ENCODE measurements around the gene CSF3. TPM values are rescaled to one million over a fixed set of nuclear protein-coding genes. Genes with fewer than 3 reads are reported as not detected.

The CSF3 gene
- total RNA-seq, 1 experiment from 2014 or later = not detected

DNA sequence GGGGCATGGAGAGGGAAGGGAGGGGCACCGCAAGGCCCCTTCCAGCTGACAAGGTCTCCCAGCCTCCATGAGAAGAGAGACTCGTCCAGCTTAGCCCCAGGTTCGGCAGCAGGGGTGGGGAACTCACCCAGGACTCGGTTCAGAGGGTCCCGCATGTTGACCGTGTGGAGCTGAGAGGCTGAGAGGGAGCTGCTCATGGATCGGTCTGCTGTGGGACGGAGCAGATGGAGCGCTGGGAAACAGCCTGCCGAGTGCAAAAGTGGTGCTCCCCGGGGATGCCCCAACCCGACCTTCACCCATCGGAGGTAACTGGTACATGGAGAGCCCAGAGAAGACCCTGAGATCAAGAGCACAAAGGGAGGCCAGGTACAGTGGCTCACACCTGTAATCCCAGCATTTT, 4.9 kb downstream of the CSF3 start:
- ATAC-seq (no peak), DNase-seq (ENCODE audit: low read depth, low spot score) (no peak)
- POLR2A ChIA-PET = no interaction called here
- intact Hi-C loops (cut with micrococcal nuclease; ENCODE audit: unreplicated experiment) = no loop called here
- Histone ChIP-seq H3K9me3 (ENCODE audit: control insufficient read depth, insufficient read depth, low read depth, low read length) (no peaks in the 10 kb centered on the region), H3K4me3 (ENCODE audit: low read depth in 2 of 2, low read length in 2 of 2) (no peak overlapping the region), H3K27me3 (ENCODE audit: control insufficient read depth, insufficient read depth, low read length) (no peaks in the 10 kb centered on the region), H3K36me3 (ENCODE audit: control insufficient read depth, insufficient read depth, low read length) (no peaks in the 10 kb centered on the region), H3K27ac (ENCODE audit: low read length) (no peak overlapping the region), H3K4me1 (ENCODE audit: control insufficient read depth, insufficient read depth, low read length) (peaks cover 12% of the 10 kb centered on the region)
- no TSS peak for BruUV-seq (replicated peaks)
- in situ Hi-C loops (cut with HindIII; ENCODE audit: low pct_unique_long_range_greater_than_20kb, low sequenced_read_pairs) = no loop called here
- CTCF ChIA-PET = no interaction called here
- TF ChIP-seq TCF7L2 (IDR thresholded peaks at IDR 0.05; ENCODE audit: low read depth, low read length) (no peak), SIN3A (IDR thresholded peaks at IDR 0.05; ENCODE audit: borderline replicate concordance, insufficient read depth, low read depth, low read length) (no peak)
- TF ChIP-seq, protein P1, sequence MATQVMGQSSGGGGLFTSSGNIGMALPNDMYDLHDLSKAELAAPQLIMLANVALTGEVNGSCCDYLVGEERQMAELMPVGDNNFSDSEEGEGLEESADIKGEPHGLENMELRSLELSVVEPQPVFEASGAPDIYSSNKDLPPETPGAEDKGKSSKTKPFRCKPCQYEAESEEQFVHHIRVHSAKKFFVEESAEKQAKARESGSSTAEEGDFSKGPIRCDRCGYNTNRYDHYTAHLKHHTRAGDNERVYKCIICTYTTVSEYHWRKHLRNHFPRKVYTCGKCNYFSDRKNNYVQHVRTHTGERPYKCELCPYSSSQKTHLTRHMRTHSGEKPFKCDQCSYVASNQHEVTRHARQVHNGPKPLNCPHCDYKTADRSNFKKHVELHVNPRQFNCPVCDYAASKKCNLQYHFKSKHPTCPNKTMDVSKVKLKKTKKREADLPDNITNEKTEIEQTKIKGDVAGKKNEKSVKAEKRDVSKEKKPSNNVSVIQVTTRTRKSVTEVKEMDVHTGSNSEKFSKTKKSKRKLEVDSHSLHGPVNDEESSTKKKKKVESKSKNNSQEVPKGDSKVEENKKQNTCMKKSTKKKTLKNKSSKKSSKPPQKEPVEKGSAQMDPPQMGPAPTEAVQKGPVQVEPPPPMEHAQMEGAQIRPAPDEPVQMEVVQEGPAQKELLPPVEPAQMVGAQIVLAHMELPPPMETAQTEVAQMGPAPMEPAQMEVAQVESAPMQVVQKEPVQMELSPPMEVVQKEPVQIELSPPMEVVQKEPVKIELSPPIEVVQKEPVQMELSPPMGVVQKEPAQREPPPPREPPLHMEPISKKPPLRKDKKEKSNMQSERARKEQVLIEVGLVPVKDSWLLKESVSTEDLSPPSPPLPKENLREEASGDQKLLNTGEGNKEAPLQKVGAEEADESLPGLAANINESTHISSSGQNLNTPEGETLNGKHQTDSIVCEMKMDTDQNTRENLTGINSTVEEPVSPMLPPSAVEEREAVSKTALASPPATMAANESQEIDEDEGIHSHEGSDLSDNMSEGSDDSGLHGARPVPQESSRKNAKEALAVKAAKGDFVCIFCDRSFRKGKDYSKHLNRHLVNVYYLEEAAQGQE (IDR thresholded peaks at IDR 0.05; ENCODE audit: insufficient read depth in 1 of 2, low read depth in 2 of 2, low read length in 1 of 2) = no peak

DNA sequence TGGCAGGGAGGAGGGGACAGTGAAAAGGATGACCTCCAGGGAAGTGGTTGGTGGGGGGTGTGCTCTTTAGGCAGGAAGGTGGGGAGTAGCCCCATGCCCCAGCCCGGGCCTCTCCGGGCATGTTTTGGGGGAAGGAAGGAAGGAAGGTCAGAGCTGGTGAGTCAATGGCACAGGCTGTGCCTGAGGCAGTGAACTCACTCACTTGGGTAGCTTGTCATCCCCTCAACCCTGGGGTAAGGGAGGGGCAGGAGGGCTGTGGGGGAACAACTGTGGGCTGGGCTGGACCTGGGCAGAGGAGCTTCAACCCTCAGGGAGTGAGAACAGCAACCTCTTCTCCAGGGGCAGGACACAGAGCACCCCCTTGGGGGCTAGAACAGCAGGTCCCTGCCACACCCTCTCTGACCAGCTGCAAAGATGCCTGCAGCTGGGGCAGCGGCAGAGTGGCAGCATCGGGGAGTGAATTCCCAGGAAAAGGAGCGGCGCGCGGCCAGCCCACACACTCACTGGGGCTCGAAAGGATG, 6.3 kb downstream of the CSF3 start:
- no peaks in the 10 kb centered on the region for H3K36me3 ChIP-seq (ENCODE audit: control insufficient read depth, insufficient read depth, low read length)
- CTCF ChIA-PET = interaction anchor here (0.7 to 1.5 kb wide), 5 partner anchors 9 to 266 kb away, joined by 3 to 5 read pairs (median 4); no protein-coding TSS in a partner anchor
- intact Hi-C loops (cut with micrococcal nuclease; ENCODE audit: unreplicated experiment) = no loop called here
- TF ChIP-seq, protein P1 (IDR thresholded peaks at IDR 0.05; ENCODE audit: insufficient read depth in 1 of 2, low read depth in 2 of 2, low read length in 1 of 2) = no peak
- TF ChIP-seq, protein P2, sequence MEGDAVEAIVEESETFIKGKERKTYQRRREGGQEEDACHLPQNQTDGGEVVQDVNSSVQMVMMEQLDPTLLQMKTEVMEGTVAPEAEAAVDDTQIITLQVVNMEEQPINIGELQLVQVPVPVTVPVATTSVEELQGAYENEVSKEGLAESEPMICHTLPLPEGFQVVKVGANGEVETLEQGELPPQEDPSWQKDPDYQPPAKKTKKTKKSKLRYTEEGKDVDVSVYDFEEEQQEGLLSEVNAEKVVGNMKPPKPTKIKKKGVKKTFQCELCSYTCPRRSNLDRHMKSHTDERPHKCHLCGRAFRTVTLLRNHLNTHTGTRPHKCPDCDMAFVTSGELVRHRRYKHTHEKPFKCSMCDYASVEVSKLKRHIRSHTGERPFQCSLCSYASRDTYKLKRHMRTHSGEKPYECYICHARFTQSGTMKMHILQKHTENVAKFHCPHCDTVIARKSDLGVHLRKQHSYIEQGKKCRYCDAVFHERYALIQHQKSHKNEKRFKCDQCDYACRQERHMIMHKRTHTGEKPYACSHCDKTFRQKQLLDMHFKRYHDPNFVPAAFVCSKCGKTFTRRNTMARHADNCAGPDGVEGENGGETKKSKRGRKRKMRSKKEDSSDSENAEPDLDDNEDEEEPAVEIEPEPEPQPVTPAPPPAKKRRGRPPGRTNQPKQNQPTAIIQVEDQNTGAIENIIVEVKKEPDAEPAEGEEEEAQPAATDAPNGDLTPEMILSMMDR (IDR thresholded peaks at IDR 0.05) = no peak
- TF ChIP-seq SIN3A (IDR thresholded peaks at IDR 0.05; ENCODE audit: borderline replicate concordance, insufficient read depth, low read depth, low read length) (no peak), TCF7L2 (IDR thresholded peaks at IDR 0.05; ENCODE audit: low read depth, low read length) (no peak), POLR2AphosphoS5 (IDR thresholded peaks at IDR 0.05; ENCODE audit: low read depth, low read length) (no peak)
- H3K9me3 ChIP-seq (ENCODE audit: control insufficient read depth, insufficient read depth, low read depth, low read length) = no peaks in the 10 kb centered on the region
- DNase-seq (ENCODE audit: low read depth, low spot score) = no peak
- POLR2A ChIA-PET = interaction anchor here (0.6 to 1.3 kb wide), 2 partner anchors 13 to 91 kb away, joined by 4 read pairs; no protein-coding TSS in a partner anchor
- BruUV-seq (replicated peaks) = no TSS peak
- peaks cover 12% of the 10 kb centered on the region for H3K4me1 ChIP-seq (ENCODE audit: control insufficient read depth, insufficient read depth, low read length)
- ATAC-seq = peak; percentile 78
- in situ Hi-C loops (cut with HindIII; ENCODE audit: low pct_unique_long_range_greater_than_20kb, low sequenced_read_pairs) = no loop called here
- no peak overlapping the region for H3K4me3 ChIP-seq (ENCODE audit: low read depth in 2 of 2, low read length in 2 of 2)
- H3K27me3 ChIP-seq (ENCODE audit: control insufficient read depth, insufficient read depth, low read length) = no peaks in the 10 kb centered on the region
- H3K27ac ChIP-seq (ENCODE audit: low read length) = no peak overlapping the region
